A673 (cell line): ENCODE results near the gene RETREG3.

ENCODE experiments used
- EZH2 ChIP-seq: fragments of 200-600 bp; sonication (generic); IDR thresholded peaks from 2 replicates; pipeline ENCODE4 v1.6.1; 2017; ENCODE audit warnings: borderline replicate concordance, low read depth, mild to moderate bottlenecking, mixed read lengths, antibody characterized with exemption, low read length; ENCODE audit not compliant: poor library complexity, severe bottlenecking
- TF ChIP-seq, protein P1 (sequence below): fragments of 300-800, 200-600 bp; sonication (generic); conservative IDR thresholded peaks from 2 replicates; pipeline ENCODE4 v1.5.1; 2017; ENCODE audit warnings: low read depth, mild to moderate bottlenecking, antibody characterized with exemption, low read length, moderate library complexity, mixed read lengths

DNA sequence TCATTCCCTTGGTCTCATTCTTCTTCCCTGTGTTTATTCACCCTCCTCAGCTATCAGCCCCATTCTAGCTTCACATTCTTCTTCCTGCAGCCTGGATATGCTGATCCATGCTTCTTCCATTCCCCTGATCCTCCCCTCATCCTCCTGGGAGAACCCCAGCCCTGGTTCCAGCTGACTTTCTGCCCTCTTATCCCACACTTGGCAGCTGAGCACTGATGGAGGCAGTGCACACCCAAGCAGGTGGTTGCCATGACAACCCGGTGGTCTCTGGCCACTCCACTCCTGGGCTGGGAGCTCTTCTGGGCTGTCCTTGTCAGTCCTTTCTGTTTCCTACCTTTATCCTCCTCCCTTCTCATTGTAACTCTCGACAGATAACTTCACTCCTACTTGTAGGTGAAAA is 33.2 kb upstream of the RETREG3 start:
- TF ChIP-seq, protein P1, sequence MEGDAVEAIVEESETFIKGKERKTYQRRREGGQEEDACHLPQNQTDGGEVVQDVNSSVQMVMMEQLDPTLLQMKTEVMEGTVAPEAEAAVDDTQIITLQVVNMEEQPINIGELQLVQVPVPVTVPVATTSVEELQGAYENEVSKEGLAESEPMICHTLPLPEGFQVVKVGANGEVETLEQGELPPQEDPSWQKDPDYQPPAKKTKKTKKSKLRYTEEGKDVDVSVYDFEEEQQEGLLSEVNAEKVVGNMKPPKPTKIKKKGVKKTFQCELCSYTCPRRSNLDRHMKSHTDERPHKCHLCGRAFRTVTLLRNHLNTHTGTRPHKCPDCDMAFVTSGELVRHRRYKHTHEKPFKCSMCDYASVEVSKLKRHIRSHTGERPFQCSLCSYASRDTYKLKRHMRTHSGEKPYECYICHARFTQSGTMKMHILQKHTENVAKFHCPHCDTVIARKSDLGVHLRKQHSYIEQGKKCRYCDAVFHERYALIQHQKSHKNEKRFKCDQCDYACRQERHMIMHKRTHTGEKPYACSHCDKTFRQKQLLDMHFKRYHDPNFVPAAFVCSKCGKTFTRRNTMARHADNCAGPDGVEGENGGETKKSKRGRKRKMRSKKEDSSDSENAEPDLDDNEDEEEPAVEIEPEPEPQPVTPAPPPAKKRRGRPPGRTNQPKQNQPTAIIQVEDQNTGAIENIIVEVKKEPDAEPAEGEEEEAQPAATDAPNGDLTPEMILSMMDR, result no peak
- no peak for TF ChIP-seq EZH2
